CD4-positive, alpha-beta T cell treated with Interleukin-15 for 4 hours (primary cell): ENCODE results near the gene MRPL54.
A peak's percentile ranks its signal among the peaks of the same experiment; 100 is the strongest.

Experiments
- DNase-seq: peaks from one replicate; pipeline ENCODE4 v3.0.0-alpha.2; 2020; ENCODE audit warnings: low spot score

MRPL54 gene

GRCh38 chr19:3770136-3770999 lies 7.9 kb downstream of the MRPL54 start:
- DNase-seq = no peak

GRCh38 chr19:3771000-3771905 lies 8.8 kb downstream of the MRPL54 start:
- DNase-seq = no peak

GRCh38 chr19:3771906-3772455 lies 9.5 kb downstream of the MRPL54 start, which contains the start of gene RAX2:
Gene RAX2, minus strand, starts transcription at chr19:3772228. Its CDS starts 486 bp downstream, at chr19:3771742.
- no peak for DNase-seq

GRCh38 chr19:3773814-3774515 lies 11.5 kb downstream of the MRPL54 start:
- no peak for DNase-seq

- no peak for DNase-seq
Observed at GRCh38 chr19:3774621-3775373, 12.3 kb downstream of the MRPL54 start.

- DNase-seq = no peak
Observed at GRCh38 chr19:3775374-3775711, 12.9 kb downstream of the MRPL54 start.

- DNase-seq = no peak
Observed at GRCh38 chr19:3775831-3776230, 13.3 kb downstream of the MRPL54 start.

- no peak for DNase-seq
Observed at GRCh38 chr19:3776479-3777040, 14.1 kb downstream of the MRPL54 start.

GRCh38 chr19:3778104-3778867 lies 15.8 kb downstream of the MRPL54 start:
- no peak for DNase-seq

GRCh38 chr19:3778899-3779723 lies 16.6 kb downstream of the MRPL54 start:
- no peak for DNase-seq

- no peak for DNase-seq
Observed at GRCh38 chr19:3780786-3781304, 18.4 kb downstream of the MRPL54 start.

- DNase-seq = no peak
Observed at GRCh38 chr19:3781603-3782002, 19.1 kb downstream of the MRPL54 start.

GRCh38 chr19:3782330-3782729 lies 19.8 kb downstream of the MRPL54 start:
- no peak for DNase-seq

GRCh38 chr19:3782903-3783302 lies 20.4 kb downstream of the MRPL54 start:
- no peak for DNase-seq

GRCh38 chr19:3783660-3784584 lies 21.4 kb downstream of the MRPL54 start:
- DNase-seq = peak; percentile 44

- no peak for DNase-seq
Observed at GRCh38 chr19:3784607-3785450, 22.3 kb downstream of the MRPL54 start.

- DNase-seq = no peak
Observed at GRCh38 chr19:3785451-3785937, 23.0 kb downstream of the MRPL54 start.
